ENCODE data around the gene TIAM1.

TIAM1 gene

GRCh38 chr21:31198575-31198974, 145.5 kb downstream of the TIAM1 start:
- DNase-seq: peak; percentile 63

GRCh38 chr21:31196724-31197123, 147.3 kb downstream of the TIAM1 start:
- DNase-seq: no peak

- peak; percentile 79 for DNase-seq
Observed at GRCh38 chr21:31195334-31196015, 148.6 kb downstream of the TIAM1 start.

GRCh38 chr21:31194510-31195293, 149.4 kb downstream of the TIAM1 start:
- no peak for DNase-seq

GRCh38 chr21:31193761-31194160, 150.3 kb downstream of the TIAM1 start:
- no peak for DNase-seq

GRCh38 chr21:31191553-31191952, 152.5 kb downstream of the TIAM1 start:
- DNase-seq: peak; percentile 66

- DNase-seq: no peak
Observed at GRCh38 chr21:31190516-31190915, 153.5 kb downstream of the TIAM1 start.

- DNase-seq: no peak
Observed at GRCh38 chr21:31187499-31187898, 156.6 kb downstream of the TIAM1 start.

GRCh38 chr21:31186916-31187315, 157.1 kb downstream of the TIAM1 start:
- no peak for DNase-seq

GRCh38 chr21:31185663-31186062, 158.4 kb downstream of the TIAM1 start:
- DNase-seq: peak; percentile 47

- DNase-seq: no peak
Observed at GRCh38 chr21:31184876-31185275, 159.2 kb downstream of the TIAM1 start.

- DNase-seq: peak; percentile 89
Observed at GRCh38 chr21:31184459-31184858, 159.6 kb downstream of the TIAM1 start.

GRCh38 chr21:31182231-31183140, 161.6 kb downstream of the TIAM1 start:
- DNase-seq: peak; percentile 65

GRCh38 chr21:31181082-31181750, 162.8 kb downstream of the TIAM1 start:
- no peak for DNase-seq

GRCh38 chr21:31180256-31181081, 163.6 kb downstream of the TIAM1 start:
- peak; percentile 69 for DNase-seq

- no peak for DNase-seq
Observed at GRCh38 chr21:31176725-31177124, 167.3 kb downstream of the TIAM1 start.

GRCh38 chr21:31176080-31176551, 167.9 kb downstream of the TIAM1 start:
- DNase-seq: no peak

- DNase-seq: no peak
Observed at GRCh38 chr21:31173881-31174555, 170.0 kb downstream of the TIAM1 start.

- no peak for DNase-seq
Observed at GRCh38 chr21:31172328-31172727, 171.7 kb downstream of the TIAM1 start.

GRCh38 chr21:31164713-31165694, 179.1 kb downstream of the TIAM1 start:
- DNase-seq: peak; percentile 51

Data from activated CD4-positive, alpha-beta T cell treated with anti-CD3 and anti-CD28 coated beads, Interleukin-2, amount 50 U/mL, for 16 hours (primary cell).